ENCODE measurements around the gene LDAH. TPM values are rescaled to one million over a fixed set of nuclear protein-coding genes. Genes with fewer than 3 reads are reported as not detected.

Gene LDAH
- total and polyA plus RNA-seq, 10 of the 15 experiments (the other 5 are each of a cell fraction or from before 2014, with no cell fraction given) = 17.9 to 44.7 (median 30.0) TPM

DNA sequence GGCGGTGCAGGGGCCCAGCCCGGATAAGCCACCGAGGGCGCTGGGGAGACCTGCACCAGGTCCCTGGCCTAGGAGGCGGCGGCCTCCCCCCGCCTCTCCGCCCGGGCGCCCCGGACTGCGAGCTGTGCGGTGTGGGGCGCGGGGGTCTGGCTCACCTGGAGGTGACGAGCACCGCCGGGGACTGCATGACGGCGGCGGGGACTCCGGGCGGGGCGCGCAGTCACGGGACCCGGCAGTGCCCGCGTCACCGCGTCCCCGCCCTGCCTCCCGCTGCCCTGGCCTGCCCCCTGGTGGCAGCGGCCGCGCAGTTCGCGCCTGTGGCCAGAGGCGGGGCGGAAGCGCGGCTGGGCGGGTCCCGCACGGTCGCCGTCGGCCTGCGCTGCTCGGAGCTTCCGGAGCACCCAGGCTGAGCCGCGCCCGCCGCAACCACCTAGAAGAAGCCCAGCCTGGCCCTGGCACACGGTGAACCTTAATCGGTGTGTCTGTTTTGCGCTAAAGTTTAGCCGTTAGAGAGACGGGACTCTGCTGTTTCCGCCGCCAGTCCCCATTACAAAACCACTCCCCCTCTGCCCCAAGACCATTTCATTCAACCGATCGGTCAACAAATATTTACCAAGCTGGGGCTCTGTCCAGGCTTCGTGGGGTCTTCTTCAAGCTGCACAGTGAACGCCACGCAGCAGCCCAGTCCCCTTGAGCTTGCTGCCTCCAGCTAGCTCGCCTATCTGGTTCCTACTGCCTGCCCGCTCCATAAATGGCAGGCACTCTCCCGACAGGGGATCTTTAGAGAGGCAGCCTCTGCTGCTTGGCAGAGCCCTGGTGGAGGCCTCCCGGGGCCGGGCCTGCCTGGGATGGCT is 171.8 kb downstream of the LDAH start, which contains the start of gene HS1BP3 (continued):
- TF ChIP-seq, protein P1, sequence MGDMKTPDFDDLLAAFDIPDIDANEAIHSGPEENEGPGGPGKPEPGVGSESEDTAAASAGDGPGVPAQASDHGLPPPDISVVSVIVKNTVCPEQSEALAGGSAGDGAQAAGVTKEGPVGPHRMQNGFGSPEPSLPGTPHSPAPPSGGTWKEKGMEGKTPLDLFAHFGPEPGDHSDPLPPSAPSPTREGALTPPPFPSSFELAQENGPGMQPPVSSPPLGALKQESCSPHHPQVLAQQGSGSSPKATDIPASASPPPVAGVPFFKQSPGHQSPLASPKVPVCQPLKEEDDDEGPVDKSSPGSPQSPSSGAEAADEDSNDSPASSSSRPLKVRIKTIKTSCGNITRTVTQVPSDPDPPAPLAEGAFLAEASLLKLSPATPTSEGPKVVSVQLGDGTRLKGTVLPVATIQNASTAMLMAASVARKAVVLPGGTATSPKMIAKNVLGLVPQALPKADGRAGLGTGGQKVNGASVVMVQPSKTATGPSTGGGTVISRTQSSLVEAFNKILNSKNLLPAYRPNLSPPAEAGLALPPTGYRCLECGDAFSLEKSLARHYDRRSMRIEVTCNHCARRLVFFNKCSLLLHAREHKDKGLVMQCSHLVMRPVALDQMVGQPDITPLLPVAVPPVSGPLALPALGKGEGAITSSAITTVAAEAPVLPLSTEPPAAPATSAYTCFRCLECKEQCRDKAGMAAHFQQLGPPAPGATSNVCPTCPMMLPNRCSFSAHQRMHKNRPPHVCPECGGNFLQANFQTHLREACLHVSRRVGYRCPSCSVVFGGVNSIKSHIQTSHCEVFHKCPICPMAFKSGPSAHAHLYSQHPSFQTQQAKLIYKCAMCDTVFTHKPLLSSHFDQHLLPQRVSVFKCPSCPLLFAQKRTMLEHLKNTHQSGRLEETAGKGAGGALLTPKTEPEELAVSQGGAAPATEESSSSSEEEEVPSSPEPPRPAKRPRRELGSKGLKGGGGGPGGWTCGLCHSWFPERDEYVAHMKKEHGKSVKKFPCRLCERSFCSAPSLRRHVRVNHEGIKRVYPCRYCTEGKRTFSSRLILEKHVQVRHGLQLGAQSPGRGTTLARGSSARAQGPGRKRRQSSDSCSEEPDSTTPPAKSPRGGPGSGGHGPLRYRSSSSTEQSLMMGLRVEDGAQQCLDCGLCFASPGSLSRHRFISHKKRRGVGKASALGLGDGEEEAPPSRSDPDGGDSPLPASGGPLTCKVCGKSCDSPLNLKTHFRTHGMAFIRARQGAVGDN (IDR thresholded peaks at IDR 0.05) = peak; percentile 86
- TF ChIP-seq, protein P2, sequence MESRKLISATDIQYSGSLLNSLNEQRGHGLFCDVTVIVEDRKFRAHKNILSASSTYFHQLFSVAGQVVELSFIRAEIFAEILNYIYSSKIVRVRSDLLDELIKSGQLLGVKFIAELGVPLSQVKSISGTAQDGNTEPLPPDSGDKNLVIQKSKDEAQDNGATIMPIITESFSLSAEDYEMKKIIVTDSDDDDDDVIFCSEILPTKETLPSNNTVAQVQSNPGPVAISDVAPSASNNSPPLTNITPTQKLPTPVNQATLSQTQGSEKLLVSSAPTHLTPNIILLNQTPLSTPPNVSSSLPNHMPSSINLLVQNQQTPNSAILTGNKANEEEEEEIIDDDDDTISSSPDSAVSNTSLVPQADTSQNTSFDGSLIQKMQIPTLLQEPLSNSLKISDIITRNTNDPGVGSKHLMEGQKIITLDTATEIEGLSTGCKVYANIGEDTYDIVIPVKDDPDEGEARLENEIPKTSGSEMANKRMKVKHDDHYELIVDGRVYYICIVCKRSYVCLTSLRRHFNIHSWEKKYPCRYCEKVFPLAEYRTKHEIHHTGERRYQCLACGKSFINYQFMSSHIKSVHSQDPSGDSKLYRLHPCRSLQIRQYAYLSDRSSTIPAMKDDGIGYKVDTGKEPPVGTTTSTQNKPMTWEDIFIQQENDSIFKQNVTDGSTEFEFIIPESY (IDR thresholded peaks at IDR 0.05) = no peak; the same call in 1 of the 2 replicates
- 0 out of 2 replicates have a peak, but pooled peaks have one; percentile 36 for TF ChIP-seq HCFC1 (IDR thresholded peaks at IDR 0.05; ENCODE audit: low read length)
- TF ChIP-seq MEF2B (IDR thresholded peaks at IDR 0.05; ENCODE audit: partially characterized antibody, poor library complexity, severe bottlenecking) = no peak
- TF ChIP-seq CHD4 (IDR thresholded peaks at IDR 0.05) = no peak
- TF ChIP-seq, protein P3, sequence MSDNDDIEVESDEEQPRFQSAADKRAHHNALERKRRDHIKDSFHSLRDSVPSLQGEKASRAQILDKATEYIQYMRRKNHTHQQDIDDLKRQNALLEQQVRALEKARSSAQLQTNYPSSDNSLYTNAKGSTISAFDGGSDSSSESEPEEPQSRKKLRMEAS (IDR thresholded peaks at IDR 0.05; ENCODE audit: low read depth, low read length) = no peak; the same call in 1 of the 2 replicates
- TF ChIP-seq TARDBP (IDR thresholded peaks at IDR 0.05; ENCODE audit: borderline replicate concordance) = no peak
- no peak; the same call in 1 of the 2 replicates for TF ChIP-seq NBN (IDR thresholded peaks at IDR 0.05)
- peak; percentile 93 for TF ChIP-seq DPF2 (IDR thresholded peaks at IDR 0.05)
- TF ChIP-seq EZH2 (IDR thresholded peaks at IDR 0.05; ENCODE audit: borderline replicate concordance, control insufficient read depth, low read depth, low read length) = no peak
- TF ChIP-seq ZNF217 (IDR thresholded peaks at IDR 0.05) = peak; percentile 73; the same call in 1 of the 2 replicates
- TF ChIP-seq, protein P4, sequence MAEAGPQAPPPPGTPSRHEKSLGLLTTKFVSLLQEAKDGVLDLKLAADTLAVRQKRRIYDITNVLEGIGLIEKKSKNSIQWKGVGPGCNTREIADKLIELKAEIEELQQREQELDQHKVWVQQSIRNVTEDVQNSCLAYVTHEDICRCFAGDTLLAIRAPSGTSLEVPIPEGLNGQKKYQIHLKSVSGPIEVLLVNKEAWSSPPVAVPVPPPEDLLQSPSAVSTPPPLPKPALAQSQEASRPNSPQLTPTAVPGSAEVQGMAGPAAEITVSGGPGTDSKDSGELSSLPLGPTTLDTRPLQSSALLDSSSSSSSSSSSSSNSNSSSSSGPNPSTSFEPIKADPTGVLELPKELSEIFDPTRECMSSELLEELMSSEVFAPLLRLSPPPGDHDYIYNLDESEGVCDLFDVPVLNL (IDR thresholded peaks at IDR 0.05; ENCODE audit: low read depth, low read length) = no peak
- peak; percentile 90 for TF ChIP-seq CREB1 (IDR thresholded peaks at IDR 0.05; ENCODE audit: low read depth)
- TF ChIP-seq ZNF384 (IDR thresholded peaks at IDR 0.05; ENCODE audit: borderline replicate concordance, low read depth, low read length) = no peak
- no peak for TF ChIP-seq NR2C2 (IDR thresholded peaks at IDR 0.05; ENCODE audit: borderline replicate concordance, control insufficient read depth, insufficient read length, low read depth)
- TF ChIP-seq NRF1 (conservative IDR thresholded peaks at IDR 0.05; ENCODE audit: low read depth, low read length) = 0 out of 2 replicates have a peak, but pooled peaks have one; percentile 13
- TF ChIP-seq HDAC2 (IDR thresholded peaks at IDR 0.05) = no peak
- TF ChIP-seq JUNB (IDR thresholded peaks at IDR 0.05) = no peak
- TF ChIP-seq NFYB (IDR thresholded peaks at IDR 0.05; ENCODE audit: insufficient read depth, low read depth, low read length) = no peak
- peak; percentile 6 to 40; a peak in 1 of 4 replicates for TF ChIP-seq SRF (IDR thresholded peaks at IDR 0.05; ENCODE audit: low read depth in 2 of 2, low read length in 2 of 2)
- TF ChIP-seq, protein P5, sequence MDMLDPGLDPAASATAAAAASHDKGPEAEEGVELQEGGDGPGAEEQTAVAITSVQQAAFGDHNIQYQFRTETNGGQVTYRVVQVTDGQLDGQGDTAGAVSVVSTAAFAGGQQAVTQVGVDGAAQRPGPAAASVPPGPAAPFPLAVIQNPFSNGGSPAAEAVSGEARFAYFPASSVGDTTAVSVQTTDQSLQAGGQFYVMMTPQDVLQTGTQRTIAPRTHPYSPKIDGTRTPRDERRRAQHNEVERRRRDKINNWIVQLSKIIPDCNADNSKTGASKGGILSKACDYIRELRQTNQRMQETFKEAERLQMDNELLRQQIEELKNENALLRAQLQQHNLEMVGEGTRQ (IDR thresholded peaks at IDR 0.05; ENCODE audit: borderline replicate concordance, low read depth, low read length) = peak; percentile 37

Measured in GM12878 (cell line).